Activated CD8-positive, alpha-beta memory T cell treated with anti-CD3 and anti-CD28 coated beads, Interleukin-2, amount 50 U/mL, for 1 hour (primary cell): ENCODE data around the gene SQSTM1.

Source experiments
- DNase-seq: peaks from one replicate; pipeline ENCODE4 v3.0.0-alpha.2; 2020; ENCODE audit errors: extremely low read depth

SQSTM1 gene

DNA sequence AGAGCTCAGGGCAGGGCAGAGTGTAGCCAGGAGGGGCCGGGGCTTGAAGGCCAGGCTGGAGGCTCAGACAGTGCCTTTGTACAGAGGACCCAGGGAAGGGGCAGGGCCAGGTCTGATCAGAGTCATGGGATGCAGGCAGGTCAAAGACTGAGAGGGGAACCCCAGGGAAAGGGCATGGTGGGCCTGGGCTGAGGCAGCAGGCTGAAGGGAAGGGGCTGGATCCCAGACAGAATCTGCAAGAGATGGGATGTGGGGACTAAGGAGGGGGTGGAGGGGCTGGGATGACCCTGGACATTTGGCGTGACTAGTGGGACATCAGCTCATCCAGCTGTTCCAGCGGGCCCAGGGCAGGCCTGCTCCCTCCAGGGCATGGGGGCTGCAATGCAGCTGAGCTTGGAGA is 53.4 kb downstream of the SQSTM1 start:
- no peak for DNase-seq

DNA sequence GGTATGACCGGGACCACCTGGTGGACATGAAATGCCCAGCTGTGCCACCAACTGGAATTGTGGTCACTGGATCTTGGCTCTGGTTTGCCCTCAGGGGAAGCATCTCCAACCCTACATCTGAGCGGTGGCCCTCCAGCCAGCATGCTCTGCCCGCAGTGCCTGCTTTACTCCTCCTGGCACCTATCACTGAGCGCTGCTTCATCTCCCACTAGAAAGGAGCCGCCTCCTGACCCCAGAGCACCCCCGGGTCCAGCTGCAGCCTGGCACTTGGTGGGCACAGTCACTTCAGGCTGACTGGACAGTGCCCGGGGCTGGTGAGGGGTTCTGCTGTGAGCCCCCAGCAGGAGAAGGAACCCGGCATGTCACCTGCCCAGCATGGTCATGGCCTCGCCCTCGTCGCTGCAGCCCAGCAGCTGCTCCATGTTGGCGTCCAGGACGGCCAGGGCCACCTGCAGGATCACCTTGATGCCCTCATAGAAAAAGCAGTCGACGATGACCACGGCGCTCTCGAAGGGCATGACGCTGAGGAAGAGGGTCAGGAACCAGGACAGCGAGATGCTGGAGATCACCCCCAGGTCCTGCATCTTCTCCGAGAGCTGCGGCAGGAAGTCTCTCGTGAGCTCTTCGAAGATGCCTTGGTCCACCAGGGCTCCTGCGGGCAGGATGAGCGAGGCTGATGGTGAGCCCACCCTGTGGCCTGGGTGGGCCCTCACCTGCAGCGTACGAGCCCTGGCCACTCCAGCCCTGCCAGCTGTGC is 54.0 kb downstream of the SQSTM1 start:
- DNase-seq: no peak

DNA sequence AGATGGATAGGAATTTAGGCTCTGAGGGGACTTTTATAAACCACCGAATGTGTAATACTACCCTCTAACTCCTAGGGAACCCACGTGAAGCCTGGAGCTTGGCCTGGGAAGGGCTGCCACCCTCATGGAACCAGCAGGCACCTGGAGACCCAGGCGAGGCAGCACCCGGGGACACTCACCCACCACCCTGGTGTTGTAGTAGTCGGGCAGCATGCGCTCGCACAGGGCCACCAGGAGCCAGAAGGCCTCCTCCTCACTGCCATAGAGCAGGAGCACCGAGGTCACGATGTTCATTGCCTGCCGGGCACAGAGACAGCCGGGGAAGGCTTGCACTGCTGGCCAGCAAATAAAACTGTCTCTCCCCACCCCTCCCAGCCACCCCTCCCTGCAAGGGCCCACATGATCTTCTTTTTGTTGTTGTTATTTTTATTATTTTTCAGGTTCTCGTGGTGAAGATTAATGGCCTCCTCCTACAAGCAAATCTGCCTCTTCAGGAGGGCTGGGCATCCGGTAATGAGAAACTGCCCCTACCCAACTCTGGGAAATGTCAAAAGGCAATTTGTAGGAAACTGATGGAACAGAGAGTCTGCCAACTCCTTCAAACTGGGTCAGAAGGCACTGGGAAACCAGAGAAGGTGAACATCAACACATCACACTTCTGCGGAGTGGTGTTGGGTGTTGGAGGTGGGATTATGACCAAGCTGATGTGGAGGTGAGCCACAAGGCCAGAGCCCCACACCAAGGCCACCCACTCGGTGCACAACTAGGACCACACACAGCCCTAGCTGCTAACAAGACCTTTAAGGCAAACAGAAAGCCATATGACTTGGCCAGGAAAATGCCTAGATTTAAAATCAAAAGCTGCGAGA is 55.3 kb downstream of the SQSTM1 start:
- DNase-seq: no peak

DNA sequence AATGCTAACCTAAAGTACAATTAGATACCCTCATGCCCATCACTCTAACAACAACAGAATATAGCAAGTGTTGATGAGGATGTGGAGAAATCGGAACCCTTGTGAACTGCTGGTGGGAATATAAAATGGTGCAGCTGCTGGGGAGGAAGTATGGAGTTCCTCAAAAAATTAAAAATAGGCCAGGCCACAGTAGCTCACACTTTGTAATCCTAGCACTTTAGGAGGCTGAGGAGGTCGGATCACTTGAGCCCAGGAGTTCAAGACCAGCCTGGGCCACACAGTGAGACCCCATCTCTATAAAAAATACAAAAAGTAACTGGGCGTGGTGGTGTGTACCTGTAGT is 55.9 kb downstream of the SQSTM1 start:
- DNase-seq: no peak

DNA sequence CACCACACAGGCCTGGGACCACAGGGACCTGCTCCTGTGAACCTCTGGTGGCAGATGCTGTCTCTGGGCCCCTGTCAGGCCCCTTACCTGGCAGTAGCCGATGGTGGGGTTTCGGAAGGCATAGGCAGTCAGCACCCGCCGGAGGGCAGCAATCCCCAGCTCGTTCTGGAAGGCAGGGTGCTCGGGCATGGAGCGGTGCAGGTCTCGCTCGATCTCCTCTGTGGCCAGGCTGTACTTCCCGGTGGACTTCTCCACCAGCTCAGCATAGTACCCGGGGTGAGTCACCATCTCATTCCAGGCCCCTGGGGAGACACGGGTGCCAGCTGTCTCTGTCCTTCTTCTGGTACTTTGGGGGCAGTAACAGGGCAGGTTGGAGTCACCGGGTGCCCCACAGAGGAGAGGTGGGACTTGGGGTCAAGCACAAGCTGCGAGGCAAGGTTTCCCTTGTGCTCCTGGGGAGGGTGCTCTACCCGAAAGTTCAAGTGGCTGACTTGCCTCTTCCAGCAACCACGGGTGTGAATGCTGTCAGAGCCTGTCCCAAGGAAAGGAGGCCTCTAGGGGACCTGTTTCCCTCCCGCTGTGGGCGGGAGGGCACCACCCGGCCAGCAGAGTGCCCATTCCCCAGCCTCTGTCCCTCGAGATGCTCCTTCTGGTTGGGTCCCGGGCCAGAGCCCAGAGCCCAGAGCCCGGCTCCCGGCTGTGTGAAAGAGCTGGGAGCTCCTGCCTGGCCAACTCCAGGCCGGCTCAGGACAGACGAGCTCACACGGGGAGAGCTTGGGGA is 57.7 kb downstream of the SQSTM1 start:
- DNase-seq: no peak

DNA sequence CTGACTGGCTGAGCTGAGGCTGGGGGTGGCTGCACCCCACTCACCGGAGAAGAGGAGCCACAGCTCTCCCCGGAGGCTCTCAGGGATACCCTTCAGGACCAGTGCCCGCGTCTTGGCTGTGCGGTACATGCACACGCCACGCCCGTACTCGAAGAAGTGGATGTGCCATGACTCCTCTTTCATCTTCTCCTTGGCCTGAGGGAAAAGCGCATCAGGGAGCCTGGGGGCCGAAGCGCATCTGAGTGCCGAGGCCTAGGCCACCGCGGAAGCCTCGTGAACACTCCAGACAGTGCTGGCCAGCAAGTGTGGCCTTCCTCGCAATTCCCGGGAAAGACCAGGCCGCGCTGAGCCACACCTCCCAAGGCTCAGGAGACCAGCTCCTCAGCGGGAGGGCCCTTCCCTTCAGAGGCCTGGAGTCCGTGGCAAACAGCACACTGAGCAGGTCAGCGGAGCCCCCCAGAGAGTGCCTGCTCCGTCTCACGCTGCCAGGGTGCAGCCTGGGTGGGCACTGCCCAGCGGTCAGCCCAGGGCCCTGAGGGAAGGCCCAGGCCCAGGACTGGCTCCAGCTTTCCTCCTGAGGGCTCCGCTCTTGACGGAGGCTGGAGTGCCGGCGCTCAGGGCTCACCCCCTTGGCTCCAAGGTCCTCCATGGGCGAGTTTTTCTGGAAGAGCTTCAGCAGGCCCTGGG is 58.4 kb downstream of the SQSTM1 start:
- no peak for DNase-seq

DNA sequence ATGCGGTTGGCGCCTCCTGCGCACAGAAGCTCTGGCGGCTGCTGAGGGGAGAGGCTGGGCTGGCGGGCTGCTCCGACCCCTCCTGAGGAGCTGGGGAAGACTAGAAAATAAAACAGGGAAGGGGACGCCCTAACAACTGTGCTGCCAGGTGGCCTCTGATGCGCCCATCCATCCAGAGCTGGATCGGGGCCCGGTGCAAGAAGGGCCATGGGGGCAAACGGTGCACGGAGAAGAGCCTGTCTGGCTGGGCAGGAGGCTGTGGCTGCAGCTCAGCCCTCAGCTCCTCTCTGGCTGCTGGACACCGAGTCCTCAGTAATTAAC is 58.9 kb downstream of the SQSTM1 start:
- DNase-seq: no peak

DNA sequence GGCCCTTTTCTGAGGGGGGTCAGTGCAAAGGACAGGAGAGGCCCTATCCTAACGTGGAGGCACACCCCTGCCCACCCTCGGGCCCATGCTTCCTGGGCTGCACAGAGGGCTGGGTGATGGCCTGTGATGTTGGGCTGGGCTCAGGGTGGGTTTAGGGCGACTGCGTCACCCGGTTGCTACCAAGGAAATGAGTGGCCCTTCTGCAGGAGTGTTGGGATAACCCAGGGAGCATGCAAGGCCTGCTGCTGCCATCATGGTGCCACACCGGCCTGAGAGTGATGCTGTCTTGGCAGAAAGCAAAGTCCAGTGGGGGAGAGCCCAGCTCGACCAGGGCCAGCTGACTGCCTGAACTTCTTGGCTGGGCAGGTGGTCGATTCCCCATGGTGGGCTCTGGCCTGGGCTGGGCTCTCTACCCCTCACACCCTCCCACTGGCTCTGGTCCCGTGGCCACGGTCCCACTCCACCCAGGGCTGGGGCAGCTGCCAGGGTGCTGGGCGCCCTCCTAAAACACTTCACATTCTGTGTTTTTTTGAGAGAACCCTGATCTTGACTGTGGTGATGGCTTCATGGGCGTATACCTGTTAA is 59.5 kb downstream of the SQSTM1 start:
- no peak for DNase-seq

DNA sequence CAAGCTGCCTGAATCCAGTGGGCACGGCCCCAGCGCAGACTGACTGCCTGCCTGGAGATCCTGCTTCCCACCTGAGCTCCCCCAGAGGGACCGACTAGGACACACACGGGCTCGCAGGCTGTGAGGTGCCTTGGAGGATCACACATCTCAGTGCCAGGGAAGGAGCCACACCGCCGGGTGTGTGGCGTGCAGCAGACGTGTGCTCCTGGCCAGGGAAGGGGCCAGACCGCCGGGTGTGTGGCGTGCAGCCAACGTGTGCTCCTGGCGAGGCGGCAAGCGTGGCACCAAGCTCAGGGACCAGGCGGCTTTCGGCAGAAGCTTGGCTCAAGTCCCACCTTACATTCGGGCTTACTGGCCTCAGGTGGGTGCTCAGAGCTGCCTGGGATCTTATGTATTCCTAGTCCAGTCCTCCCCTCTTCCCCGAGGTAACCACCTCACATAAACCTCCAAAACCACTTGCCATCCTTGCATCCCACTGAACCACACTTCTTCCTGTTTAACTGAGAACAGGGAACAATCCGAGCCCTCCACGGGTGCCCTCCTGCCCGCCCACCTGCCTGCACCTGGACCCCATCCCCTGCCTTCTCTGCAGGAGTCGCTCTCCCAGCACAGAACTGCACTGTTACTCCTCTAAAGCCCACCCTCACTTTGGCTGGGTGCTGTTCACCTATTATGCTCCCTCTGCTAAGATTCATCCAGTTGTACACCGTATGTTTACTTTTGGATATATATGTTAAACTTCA is 60.3 kb downstream of the SQSTM1 start:
- DNase-seq: no peak

DNA sequence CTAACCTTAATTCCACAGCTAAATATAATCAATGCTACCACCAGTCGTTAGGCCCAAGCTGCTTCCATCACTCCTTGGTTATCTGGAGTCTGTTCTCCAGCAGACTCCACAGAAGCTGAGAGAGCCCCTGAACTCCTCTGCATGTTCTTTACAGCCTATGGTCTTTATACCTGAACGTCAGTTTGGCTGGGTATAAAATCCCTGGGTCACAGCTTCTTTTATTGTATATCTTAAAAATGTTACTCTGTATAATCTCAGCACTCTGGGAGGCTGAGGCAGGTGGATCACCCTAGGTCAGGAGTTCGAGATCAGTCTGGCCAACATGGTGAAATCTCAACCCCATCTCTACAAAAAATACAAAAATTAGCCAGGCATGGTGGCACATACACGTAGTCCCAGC is 61.6 kb downstream of the SQSTM1 start:
- no peak for DNase-seq

DNA sequence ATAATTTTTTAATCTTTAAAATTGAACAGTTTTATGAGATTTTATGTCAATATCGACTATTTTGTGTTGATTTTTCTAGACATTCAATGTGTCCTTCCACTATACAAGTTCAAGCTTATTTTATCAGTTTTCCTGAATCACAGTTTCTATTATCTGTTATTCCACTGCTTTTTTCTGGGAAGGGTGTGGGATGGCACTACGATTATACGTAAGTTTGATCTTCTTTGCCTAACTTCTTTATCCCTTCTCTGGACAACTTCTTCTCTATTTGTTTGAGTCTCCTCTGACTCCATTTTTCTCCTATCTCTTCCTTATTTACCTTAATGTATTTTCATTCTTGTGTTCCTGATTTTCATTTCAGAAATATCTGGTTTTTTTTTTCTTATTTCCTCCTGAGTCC is 62.5 kb downstream of the SQSTM1 start:
- no peak for DNase-seq

DNA sequence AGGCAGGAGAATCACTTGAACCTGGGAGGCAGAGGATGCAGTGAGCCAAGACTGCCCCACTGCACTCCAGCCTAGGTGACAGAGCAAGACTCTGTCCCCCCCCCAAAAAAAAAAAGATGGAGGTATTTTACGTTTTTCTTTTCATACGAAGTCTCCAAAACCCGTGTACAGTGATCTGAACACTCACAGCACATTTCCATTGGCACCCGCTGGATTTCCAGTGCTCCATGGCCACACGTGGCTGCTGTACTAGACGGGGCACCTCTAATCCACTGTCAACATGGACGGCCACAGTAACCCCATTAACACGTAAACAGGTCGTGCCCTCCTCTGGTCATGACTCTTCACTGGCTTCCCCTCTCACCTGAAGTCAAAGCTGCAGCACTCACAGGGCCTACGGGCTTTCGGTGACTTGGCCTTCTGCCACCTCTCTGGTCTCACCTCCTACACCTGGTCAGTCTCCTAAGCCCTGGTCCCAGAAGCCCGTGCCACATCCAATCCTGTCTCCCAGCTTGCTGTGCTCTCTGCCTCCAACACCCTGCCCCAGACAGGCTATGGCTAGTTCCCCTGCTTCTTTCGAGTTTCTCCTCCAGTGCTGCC is 64.9 kb downstream of the SQSTM1 start:
- DNase-seq: no peak

DNA sequence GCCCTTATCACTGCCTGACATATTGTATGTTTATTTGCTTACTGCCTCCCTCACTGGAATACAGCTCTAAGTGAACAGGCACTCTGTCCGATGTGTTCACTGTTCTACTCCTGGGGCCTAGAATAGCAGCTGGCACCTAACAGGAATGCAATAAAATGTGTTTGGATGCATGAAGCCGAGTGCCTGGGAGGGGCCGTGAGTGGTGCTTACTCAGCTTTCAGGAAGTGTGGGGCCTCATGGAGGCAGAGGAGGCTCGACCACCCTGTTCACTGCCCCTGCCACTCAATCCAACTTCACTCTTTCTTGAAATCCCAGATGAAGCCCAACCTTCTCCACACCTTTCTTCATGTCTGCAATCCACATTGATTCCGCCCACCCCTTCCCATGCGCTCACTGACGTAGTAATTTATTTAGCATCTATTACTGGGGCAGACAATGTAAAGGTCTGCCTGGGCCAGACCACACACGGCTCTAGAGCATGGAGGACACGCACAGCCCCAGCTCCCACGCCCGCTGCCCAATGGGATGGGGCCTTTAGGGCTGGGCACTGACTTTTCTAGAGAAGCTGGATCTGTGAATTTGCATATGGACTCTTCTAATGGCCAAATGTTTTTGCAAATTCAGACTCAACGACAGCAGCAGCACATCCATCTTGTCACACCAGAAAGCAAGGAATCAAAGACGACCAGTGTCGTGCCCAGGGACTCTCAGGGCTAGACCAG is 65.6 kb downstream of the SQSTM1 start:
- DNase-seq: no peak

DNA sequence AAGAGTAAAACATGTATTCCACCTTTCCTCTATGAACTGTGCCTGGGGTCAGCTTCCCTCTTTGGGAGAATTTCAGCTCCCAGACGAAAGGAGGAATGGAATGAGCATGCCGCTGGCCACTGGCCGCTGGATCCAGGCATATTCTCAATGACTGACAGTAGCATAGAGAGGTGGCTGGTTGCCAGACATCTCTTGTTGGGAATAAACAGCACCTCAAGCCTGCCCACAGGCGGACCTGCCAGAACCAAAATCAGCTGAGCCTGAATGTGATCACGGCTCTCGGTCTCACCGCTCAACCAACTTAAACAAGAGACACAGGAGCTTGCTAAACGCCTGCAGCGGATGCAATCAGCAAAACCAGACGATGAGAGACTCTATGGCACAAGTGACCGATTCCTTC is 66.4 kb downstream of the SQSTM1 start:
- no peak for DNase-seq
